ENCODE data around the gene RPL3.

GRCh38 chr22:39278040-39278439 is 41.4 kb downstream of the RPL3 start:
- TF ChIP-seq CTCF (IDR thresholded peaks at IDR 0.05; ENCODE audit: low read depth, low read length, poor library complexity, severe bottlenecking) (no peak), EZH2phosphoT487 (IDR thresholded peaks at IDR 0.05; ENCODE audit: borderline replicate concordance, low read length) (no peak)

Data from DOHH2 (cell line).